Endodermal cell (in vitro differentiated cells): ENCODE results near the gene BRD3OS. TPM values are rescaled to one million over a fixed set of nuclear protein-coding genes. Genes with fewer than 3 reads are reported as not detected.

Experiments used
- DNase-seq: peaks from one replicate; pipeline ENCODE4 v3.0.0-alpha.2; 2017
- H3K27ac ChIP-seq: 2 replicates; pipeline ENCODE4 v1.5.1; 2013; ENCODE audit warnings: mild to moderate bottlenecking, low read depth, low read length, moderate library complexity
- H3K27me3 ChIP-seq: 2 replicates; pipeline ENCODE4 v1.6.1; 2013; ENCODE audit warnings: mild to moderate bottlenecking, low read length, moderate library complexity; ENCODE audit not compliant: insufficient read depth, control insufficient read depth, poor library complexity, severe bottlenecking
- H3K36me3 ChIP-seq: 2 replicates; pipeline ENCODE4 v1.7.0; 2013; ENCODE audit warnings: mild to moderate bottlenecking, low read length, moderate library complexity; ENCODE audit not compliant: control insufficient read depth, insufficient read depth
- H3K4me1 ChIP-seq: one replicate; pipeline ENCODE4 v1.7.0; 2013; ENCODE audit warnings: low read length; ENCODE audit not compliant: control insufficient read depth, insufficient read depth
- H3K4me3 ChIP-seq: 2 replicates; pipeline ENCODE4 v1.5.1; 2013; ENCODE audit warnings: mild to moderate bottlenecking, low read length, moderate library complexity
- H3K9ac ChIP-seq: 2 replicates; pipeline ENCODE4 v1.6.1; 2013; ENCODE audit warnings: mild to moderate bottlenecking, low read length, moderate library complexity; ENCODE audit not compliant: poor library complexity, severe bottlenecking; ENCODE audit errors: extremely low read depth
- H3K9me3 ChIP-seq: 2 replicates; pipeline ENCODE4 v1.6.1; 2013; ENCODE audit warnings: mild to moderate bottlenecking, low read length, moderate library complexity; ENCODE audit not compliant: control insufficient read depth
- H3K27ac Mint-ChIP-seq: 2 replicates; pipeline ENCODE4 v1.8.0; 2020; ENCODE audit warnings: mixed read lengths
- H3K27me3 Mint-ChIP-seq: 2 replicates; pipeline ENCODE4 v1.8.0; 2021; ENCODE audit warnings: mild to moderate bottlenecking, mixed read lengths; ENCODE audit not compliant: insufficient read depth
- H3K36me3 Mint-ChIP-seq: 2 replicates; pipeline ENCODE4 v1.8.0; 2020; ENCODE audit warnings: low read depth, mixed read lengths
- H3K4me1 Mint-ChIP-seq: 2 replicates; pipeline ENCODE4 v1.8.0; 2020; ENCODE audit warnings: mixed read lengths
- H3K4me3 Mint-ChIP-seq: 2 replicates; pipeline ENCODE4 v1.8.0; 2020; ENCODE audit warnings: mild to moderate bottlenecking, moderate library complexity, mixed read lengths
- H3K9me3 Mint-ChIP-seq: 2 replicates; pipeline ENCODE4 v1.8.0; 2020; ENCODE audit warnings: mild to moderate bottlenecking, mixed read lengths
- CTCF ChIP-seq: fragments of 200-600 bp; sonication (generic); conservative IDR thresholded peaks from 2 replicates; pipeline ENCODE4 v1.5.0; 2021; ENCODE audit warnings: antibody characterized with exemption, mild to moderate bottlenecking
- WGBS, 2 experiments: methylation state at CpG; one replicate each; pipeline versions ENCODE4 v1.1.5 to v1.1.7; 2013; ENCODE audit warnings: missing lambda C conversion rate in 2 of 2, mixed read lengths in 1 of 2; ENCODE audit not compliant: insufficient coverage in 1 of 2, insufficient read length in 1 of 2; 5-methylcytosine and 5-hydroxymethylcytosine counted together
- total RNA-seq, 2 donors: library from RNA; stranded (reverse); fragmentation: NEBNext Ultra II Directional in 1 of 2; extraction: Animal tissue kit (Norgen Biotek cat#: 25700) in 1 of 2; gene quantifications; 2 replicates in 1 of 2; 3 replicates in 1 of 2; pipeline ENCODE4 v1.2.1, GENCODE V29; 2021

Gene BRD3OS
- total RNA-seq, 2 donors from 2014 or later = 19.0 to 26.5 TPM

DNA sequence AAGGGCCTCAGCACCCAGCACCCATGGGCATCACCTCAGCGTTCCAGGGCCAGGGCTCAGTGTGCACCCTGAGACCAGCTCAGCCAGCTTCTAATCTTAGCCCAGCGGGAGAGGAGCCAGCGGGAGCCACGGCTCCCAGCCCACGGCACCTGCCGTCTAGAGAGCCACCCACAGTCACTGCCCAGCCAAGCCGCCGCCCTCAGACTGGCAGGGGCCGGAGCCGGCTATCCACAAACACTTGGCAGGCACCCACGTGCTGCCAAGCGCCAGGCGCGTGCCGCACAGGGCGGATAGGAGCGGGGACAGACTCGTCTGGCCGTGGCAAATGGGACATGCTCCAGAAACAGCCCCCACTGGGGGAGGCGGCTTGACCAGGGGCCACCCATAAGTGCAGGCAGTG lies 24.0 kb downstream of the BRD3OS start:
- Histone ChIP-seq H3K4me3 (no peak overlapping the region), H3K27me3 (no peaks in the 10 kb centered on the region), H3K9me3 (no peaks in the 10 kb centered on the region), H3K9ac (no peak overlapping the region), H3K36me3 (peaks cover 52% of the 10 kb centered on the region), H3K27ac (no peak overlapping the region), H3K4me1 (no peaks in the 10 kb centered on the region)
- Mint-ChIP-seq H3K27me3 (no peaks in the 10 kb centered on the region), H3K36me3 (peaks cover 49% of the 10 kb centered on the region), H3K4me1 (no peaks in the 10 kb centered on the region), H3K27ac (no peak overlapping the region), H3K4me3 (no peak overlapping the region), H3K9me3 (no peaks in the 10 kb centered on the region)
- DNase-seq = no peak
- 95 to 97% methylated on average over 18 to 20 of the region's 20 CpGs for WGBS, 2 experiments
- no peak for TF ChIP-seq CTCF

DNA sequence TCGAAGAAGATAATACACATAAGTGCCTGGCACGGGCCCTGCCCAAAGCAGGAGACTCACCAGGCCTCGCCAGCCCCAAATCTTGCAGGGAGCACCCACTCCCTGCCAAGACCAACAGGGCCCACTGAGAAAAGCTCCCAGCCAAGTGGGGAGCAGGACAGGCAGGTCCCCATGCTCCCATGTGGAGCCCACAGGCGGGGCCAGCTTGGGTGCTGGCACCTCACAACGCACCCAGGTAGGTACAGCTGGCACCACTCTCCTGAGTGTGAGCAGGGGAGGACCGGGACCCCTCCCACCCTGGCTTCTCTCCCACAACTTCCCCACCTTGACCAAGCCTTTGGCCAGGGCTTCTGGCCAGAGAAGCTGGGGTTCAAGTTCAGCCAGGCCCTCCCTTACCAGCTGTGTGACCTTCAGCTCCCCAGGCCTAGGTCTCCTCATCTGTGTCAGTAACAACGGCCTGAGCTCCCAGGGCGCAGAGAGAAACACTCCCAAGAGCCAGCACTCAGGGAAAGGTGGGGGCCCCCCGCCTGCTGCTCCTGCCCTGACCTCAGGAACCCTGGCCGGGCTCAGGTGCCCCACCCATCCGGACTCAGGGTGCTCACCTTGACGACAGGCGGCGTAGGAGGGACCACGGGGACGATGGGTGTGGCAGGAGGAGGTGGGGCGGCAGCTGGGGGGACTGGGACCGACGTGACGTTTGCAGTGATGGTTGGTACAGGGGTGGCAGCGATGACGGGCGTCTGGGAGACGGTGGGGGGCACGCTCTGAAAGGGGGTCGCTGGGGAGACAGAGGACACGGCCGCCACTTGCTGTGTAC lies 24.7 kb downstream of the BRD3OS start:
- H3K36me3 ChIP-seq = peaks cover 44% of the 10 kb centered on the region
- peaks cover 43% of the 10 kb centered on the region for H3K36me3 Mint-ChIP-seq
- DNase-seq = no peak
- H3K4me1 Mint-ChIP-seq = no peaks in the 10 kb centered on the region
- no peak overlapping the region for H3K27ac ChIP-seq
- H3K9ac ChIP-seq = no peak overlapping the region
- no peak overlapping the region for H3K4me3 ChIP-seq
- no peaks in the 10 kb centered on the region for H3K9me3 Mint-ChIP-seq
- no peak overlapping the region for H3K27ac Mint-ChIP-seq
- TF ChIP-seq CTCF = no peak
- 93 to 94% methylated on average over 15 to 28 of the region's 28 CpGs for WGBS, 2 experiments
- H3K4me1 ChIP-seq = no peaks in the 10 kb centered on the region
- H3K27me3 ChIP-seq = no peaks in the 10 kb centered on the region
- no peaks in the 10 kb centered on the region for H3K9me3 ChIP-seq
- no peaks in the 10 kb centered on the region for H3K27me3 Mint-ChIP-seq
- no peak overlapping the region for H3K4me3 Mint-ChIP-seq

DNA sequence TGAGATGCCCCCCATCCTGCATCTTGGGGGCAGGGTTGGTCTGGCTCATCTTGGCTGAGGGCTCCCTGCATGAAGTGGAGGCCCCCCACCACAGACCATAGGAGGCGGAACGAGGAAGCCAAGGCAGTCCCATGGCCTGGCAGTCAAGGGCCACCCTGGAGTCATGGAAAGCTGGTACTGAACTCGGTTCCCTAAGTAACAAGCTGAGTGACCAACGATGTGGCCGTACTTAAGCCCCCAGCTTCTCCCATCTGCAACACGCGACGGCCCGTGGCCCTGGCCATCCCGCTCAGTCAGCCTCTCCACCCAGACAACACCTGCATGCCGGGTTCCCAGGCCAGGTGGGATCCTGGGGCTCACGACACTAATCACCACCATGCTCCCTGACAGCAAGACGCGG lies 25.4 kb downstream of the BRD3OS start:
- H3K27me3 ChIP-seq = no peaks in the 10 kb centered on the region
- Mint-ChIP-seq H3K4me1 (no peaks in the 10 kb centered on the region), H3K27ac (no peak overlapping the region), H3K4me3 (no peak overlapping the region), H3K27me3 (no peaks in the 10 kb centered on the region), H3K36me3 (peaks cover 43% of the 10 kb centered on the region), H3K9me3 (no peaks in the 10 kb centered on the region)
- H3K9ac ChIP-seq = no peak overlapping the region
- no peaks in the 10 kb centered on the region for H3K4me1 ChIP-seq
- peaks cover 37% of the 10 kb centered on the region for H3K36me3 ChIP-seq
- H3K4me3 ChIP-seq = no peak overlapping the region
- no peak for TF ChIP-seq CTCF
- 90 to 97% methylated on average over 11 to 14 of the region's 14 CpGs for WGBS, 2 experiments
- DNase-seq = no peak
- H3K27ac ChIP-seq = no peak overlapping the region
- no peaks in the 10 kb centered on the region for H3K9me3 ChIP-seq
